Measurements from ENCODE around the gene C19orf53. TPM values are rescaled to one million over a fixed set of nuclear protein-coding genes. Genes with fewer than 3 reads are reported as not detected.
"Not testable (repeated sequence)": the region's sequence is repeated elsewhere in the genome, so short reads cannot be mapped to it uniquely, and the experiment has no call there.

Gene C19orf53
- total RNA-seq, 1 donor from 2014 or later, result 143 TPM

DNA sequence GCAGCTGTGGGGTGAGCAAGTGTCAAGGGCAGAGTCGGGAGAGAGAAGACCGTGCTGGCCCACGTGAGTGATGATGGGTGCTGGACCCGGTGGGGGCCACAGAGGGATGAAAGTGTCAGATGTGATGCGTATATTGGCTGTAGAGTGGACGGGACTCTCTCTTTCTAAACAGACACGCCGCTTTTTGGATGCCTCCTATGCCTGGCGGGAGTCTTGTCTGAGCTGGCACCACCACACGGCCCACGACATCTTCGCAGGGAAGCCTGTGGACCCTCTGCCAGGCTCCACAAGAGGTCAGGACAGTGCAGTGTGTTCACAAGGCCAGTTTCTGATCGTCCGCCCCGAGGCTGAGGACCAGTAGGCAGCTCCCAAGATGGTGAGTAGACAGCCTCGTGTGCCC is 22.8 kb upstream of the C19orf53 start:
- intact Hi-C loops (cut with micrococcal nuclease), result no loop called here
- DNase-seq, result no peak
- no peaks in the 10 kb centered on the region for H3K27me3 Mint-ChIP-seq
- H3K27ac Mint-ChIP-seq, result no peak overlapping the region
- H3K4me3 Mint-ChIP-seq, result no peak overlapping the region
- peaks cover 19% of the 10 kb centered on the region for H3K4me1 Mint-ChIP-seq
- peaks cover 32% of the 10 kb centered on the region for H3K36me3 Mint-ChIP-seq (ENCODE audit: low read depth)
- H3K9me3 Mint-ChIP-seq, result no peaks in the 10 kb centered on the region

DNA sequence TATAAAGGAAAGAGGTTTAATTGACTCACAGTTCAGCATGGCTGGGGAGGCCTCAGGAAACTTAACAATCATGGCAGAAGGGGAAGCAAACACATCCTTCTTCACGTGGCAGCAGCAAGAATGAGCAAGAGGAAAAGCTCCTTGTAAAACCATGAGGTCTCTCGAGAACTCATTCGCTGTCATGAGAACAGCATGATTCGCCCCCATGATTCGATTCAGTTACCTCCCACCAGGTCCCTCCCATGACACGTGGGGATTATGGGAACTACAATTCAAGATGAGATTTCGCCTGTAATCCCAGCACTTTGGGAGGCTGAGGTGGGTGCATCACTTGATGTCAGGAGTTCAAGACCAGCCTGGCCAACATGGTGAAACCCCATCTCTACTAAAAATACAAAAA is 20.6 kb upstream of the C19orf53 start:
- Mint-ChIP-seq H3K4me1 (peaks cover 12% of the 10 kb centered on the region), H3K36me3 (ENCODE audit: low read depth) (peaks cover 49% of the 10 kb centered on the region)
- H3K27ac Mint-ChIP-seq; H3K4me3 Mint-ChIP-seq; intact Hi-C loops (cut with micrococcal nuclease); H3K27me3 Mint-ChIP-seq; H3K9me3 Mint-ChIP-seq; DNase-seq: not testable (repeated sequence)

DNA sequence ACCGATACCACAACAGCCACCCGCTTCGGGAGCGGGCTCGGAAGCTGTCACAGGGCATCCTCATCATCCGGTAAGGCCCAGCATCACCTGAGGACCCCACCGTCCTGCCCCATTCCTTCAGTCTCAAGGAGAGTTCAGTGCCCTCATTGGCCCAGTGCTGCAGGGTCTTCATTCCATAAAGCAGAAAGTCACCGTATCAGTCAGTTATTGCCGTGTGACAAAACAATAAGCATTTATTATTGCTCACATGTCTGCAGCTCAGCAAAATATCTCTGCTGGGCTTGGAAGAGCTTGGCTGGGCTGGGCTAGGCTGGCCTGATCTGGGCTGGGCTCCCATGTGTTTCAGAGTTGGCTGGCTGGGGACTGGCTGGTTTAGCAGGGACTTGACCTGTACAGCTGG is 18.0 kb upstream of the C19orf53 start:
- Mint-ChIP-seq H3K27me3 (no peaks in the 10 kb centered on the region), H3K27ac (no peak overlapping the region), H3K9me3 (no peaks in the 10 kb centered on the region), H3K36me3 (ENCODE audit: low read depth) (peaks cover 47% of the 10 kb centered on the region), H3K4me3 (no peak overlapping the region), H3K4me1 (peaks cover 3% of the 10 kb centered on the region)
- intact Hi-C loops (cut with micrococcal nuclease), result no loop called here
- DNase-seq, result no peak

DNA sequence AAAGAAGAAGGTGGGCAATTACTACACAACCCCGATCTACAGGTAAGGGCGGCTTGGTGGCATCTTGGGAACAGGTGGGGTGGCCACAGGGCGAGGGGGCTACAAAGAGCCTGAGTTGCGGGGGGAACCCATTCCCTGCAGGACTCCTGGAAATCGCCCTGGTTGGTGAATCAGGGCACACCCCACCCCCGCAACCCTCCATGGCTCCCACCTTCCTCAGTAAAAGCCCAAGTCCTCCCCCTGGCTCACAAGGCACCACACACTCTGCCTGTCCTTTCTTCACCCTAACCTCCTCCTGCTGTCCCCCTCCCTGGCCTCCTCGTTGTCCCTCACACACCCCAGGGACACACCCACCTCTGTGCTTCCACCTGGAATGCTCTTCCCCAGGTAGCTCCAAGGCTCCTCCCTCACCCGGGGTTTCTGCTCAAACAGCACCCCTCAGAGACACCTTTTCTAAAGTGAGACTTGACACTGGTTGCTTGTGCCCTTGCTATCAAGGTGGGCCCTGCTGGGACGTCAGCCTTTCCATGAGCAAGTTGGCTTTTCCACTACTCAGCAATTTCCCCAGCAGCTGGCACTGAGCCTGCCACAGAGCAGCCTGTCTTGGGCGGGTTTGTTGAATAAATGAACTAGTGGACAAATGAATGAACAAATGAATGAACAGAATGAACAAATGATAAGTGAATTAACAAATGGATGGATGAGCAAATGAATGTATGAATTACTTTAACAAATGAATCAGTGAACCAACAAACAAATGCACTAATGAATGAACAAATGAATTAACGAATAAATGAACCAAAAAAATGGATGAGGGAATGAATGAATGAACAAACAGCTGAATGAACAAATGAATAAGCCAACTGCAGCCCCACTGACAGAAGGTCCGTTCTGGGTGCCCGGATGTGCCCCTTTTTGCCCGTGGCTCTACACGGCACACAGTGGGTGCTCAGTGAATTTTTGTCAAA is 16.2 kb upstream of the C19orf53 start:
- DNase-seq, result no peak
- H3K9me3 Mint-ChIP-seq, result no peaks in the 10 kb centered on the region
- no peak overlapping the region for H3K27ac Mint-ChIP-seq
- H3K27me3 Mint-ChIP-seq, result no peaks in the 10 kb centered on the region
- peaks cover 47% of the 10 kb centered on the region for H3K36me3 Mint-ChIP-seq (ENCODE audit: low read depth)
- H3K4me1 Mint-ChIP-seq, result peaks cover 2% of the 10 kb centered on the region
- intact Hi-C loops (cut with micrococcal nuclease), result no loop called here
- no peak overlapping the region for H3K4me3 Mint-ChIP-seq

DNA sequence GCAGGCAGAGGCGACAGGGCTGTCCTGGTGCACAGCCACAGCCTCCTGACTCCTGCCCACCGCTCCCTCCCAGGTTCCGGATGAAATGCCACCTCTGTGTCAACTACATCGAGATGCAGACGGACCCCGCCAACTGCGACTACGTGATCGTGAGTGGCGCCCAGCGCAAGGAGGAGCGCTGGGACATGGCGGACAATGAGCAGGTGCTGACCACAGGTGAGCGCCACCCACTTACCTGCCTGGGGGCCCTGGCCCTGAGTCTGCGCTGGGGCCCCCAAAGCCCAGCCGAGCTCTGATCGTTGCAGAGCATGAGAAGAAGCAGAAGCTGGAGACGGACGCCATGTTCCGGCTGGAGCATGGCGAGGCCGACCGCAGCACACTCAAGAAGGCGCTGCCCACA is 15.5 kb upstream of the C19orf53 start:
- Mint-ChIP-seq H3K27ac (no peak overlapping the region), H3K9me3 (no peaks in the 10 kb centered on the region), H3K27me3 (no peaks in the 10 kb centered on the region), H3K36me3 (ENCODE audit: low read depth) (peaks cover 47% of the 10 kb centered on the region), H3K4me3 (no peak overlapping the region), H3K4me1 (peaks cover 2% of the 10 kb centered on the region)
- no peak for DNase-seq
- intact Hi-C loops (cut with micrococcal nuclease), result no loop called here

DNA sequence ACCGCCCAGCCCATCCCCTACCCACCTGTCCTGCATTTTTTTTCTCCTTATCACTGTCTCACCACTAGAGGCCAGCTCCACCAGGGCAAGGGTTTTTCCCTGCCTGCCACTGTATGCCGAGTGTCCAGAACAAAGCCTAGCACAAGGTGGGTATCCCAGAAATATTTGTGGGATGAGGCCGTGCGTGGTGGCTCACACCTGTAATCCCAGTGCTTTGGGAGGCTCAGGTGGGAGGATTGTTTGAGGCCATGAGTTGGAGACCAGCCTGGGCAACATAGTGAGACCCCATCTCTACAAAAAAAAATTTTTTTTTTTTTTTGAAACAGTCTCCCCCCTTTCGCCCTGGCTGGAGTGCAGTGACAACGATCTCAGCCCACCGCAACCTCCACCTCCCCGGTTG is 12.8 kb upstream of the C19orf53 start:
- DNase-seq, result no peak
- H3K9me3 Mint-ChIP-seq, result no peaks in the 10 kb centered on the region
- H3K4me3 Mint-ChIP-seq, result no peak overlapping the region
- intact Hi-C loops (cut with micrococcal nuclease), result no loop called here
- H3K27ac Mint-ChIP-seq, result no peak overlapping the region
- H3K27me3 Mint-ChIP-seq, result no peaks in the 10 kb centered on the region
- peaks cover 15% of the 10 kb centered on the region for H3K4me1 Mint-ChIP-seq
- peaks cover 41% of the 10 kb centered on the region for H3K36me3 Mint-ChIP-seq (ENCODE audit: low read depth)

DNA sequence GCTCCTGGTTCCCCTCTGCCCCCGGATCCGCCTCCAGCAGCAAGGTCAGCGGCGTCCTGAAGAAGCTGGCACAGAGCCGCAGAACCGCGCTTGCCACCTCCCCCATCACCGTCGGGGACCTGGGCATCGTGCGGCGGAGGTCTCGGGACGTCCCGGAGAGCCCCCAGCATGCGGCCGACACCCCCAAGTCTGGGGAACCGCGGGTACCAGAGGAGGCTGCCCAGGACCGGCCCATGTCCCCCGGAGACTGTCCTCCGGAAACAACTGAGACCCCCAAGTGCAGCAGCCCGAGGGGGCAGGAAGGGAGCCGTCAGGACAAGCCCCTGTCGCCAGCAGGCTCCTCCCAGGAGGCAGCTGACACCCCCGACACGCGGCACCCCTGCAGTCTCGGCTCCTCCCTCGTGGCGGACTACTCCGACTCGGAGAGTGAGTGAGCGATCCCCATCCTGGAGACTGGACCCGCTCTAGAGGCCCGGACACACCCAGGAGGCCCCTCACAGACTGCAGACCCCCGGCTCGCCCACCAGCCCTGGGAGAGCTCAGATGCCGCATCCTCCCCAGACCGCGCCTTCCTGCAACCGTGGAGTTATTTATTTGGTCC is 11.5 kb upstream of the C19orf53 start:
- Mint-ChIP-seq H3K4me3 (no peak overlapping the region), H3K27me3 (no peaks in the 10 kb centered on the region), H3K4me1 (peaks cover 18% of the 10 kb centered on the region), H3K9me3 (no peaks in the 10 kb centered on the region), H3K36me3 (ENCODE audit: low read depth) (peaks cover 32% of the 10 kb centered on the region), H3K27ac (no peak overlapping the region)
- intact Hi-C loops (cut with micrococcal nuclease), result no loop called here
- DNase-seq, result no peak

DNA sequence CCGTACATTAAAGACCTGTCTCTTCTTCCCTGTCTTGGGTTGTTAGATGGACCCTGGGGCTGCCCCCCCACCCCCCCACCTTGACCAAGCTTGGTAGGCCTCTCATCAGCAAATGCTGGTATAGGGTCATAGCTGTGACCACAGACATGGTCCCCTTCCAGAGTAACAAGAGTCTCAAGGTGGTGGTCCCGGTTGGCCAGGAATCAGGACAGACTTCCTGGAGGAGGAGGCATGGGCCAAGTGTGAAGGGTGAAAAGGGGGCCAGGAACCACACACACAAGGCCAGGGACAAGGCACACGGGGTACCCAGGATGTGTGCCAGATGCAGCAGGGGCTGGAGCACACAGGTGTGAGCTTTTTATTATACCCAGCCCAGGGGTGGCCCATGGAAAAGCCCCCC is 11.0 kb upstream of the C19orf53 start:
- Mint-ChIP-seq H3K4me3 (peak overlapping the region; percentile 74), H3K4me1 (peaks cover 18% of the 10 kb centered on the region), H3K27me3 (no peaks in the 10 kb centered on the region), H3K36me3 (ENCODE audit: low read depth) (peaks cover 30% of the 10 kb centered on the region), H3K9me3 (no peaks in the 10 kb centered on the region), H3K27ac (peak overlapping the region; percentile 53)
- no peak for DNase-seq
- intact Hi-C loops (cut with micrococcal nuclease), result no loop called here

DNA sequence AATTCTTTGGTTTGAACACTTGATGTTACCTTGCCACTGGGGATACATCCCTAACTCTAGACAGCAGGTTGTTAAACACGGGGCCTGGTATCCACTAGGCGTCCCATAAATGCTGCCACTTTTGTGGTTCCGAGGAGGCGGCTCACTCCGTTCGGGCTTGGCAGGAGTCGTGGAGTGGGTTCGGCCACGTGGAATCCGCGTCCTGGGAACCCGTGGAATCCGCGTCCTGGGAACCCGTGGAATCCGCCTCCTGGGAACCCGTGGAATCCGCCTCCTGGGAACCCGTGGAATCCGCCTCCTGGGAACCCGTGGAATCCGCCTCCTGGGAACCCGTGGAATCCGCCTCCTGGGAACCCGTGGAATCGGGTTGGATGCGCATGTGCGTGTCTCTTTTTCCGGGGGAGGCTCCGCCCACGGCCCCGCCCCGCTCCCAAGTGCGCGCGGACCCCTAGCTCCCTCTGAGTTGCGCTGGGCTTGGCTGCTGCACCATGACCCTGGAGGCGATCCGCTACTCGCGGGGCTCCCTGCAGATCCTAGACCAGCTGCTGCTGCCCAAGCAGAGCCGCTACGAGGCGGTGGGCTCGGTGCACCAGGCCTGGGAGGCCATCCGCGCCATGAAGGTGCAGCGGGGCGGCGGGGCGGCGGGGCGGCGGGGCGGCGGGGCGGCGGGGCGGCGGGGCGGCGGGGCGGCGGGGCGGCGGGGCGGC is 10.0 kb upstream of the C19orf53 start, which contains the start of gene MRI1:
Gene MRI1 (plus strand): TSS at position 422 of the 707 bp plus-strand sequence. CDS start 67 bp downstream, at position 489.
- intact Hi-C loops (cut with micrococcal nuclease), result no loop called here
- Mint-ChIP-seq H3K27me3 (no peaks in the 10 kb centered on the region), H3K27ac (peak within 1 kb of the TSS; percentile 86), H3K4me1 (peaks cover 18% of the 10 kb centered on the region), H3K36me3 (ENCODE audit: low read depth) (peaks cover 29% of the 10 kb centered on the region), H3K9me3 (no peaks in the 10 kb centered on the region), H3K4me3 (peak within 1 kb of the TSS; percentile 92)
- peak; percentile 89 for DNase-seq

DNA sequence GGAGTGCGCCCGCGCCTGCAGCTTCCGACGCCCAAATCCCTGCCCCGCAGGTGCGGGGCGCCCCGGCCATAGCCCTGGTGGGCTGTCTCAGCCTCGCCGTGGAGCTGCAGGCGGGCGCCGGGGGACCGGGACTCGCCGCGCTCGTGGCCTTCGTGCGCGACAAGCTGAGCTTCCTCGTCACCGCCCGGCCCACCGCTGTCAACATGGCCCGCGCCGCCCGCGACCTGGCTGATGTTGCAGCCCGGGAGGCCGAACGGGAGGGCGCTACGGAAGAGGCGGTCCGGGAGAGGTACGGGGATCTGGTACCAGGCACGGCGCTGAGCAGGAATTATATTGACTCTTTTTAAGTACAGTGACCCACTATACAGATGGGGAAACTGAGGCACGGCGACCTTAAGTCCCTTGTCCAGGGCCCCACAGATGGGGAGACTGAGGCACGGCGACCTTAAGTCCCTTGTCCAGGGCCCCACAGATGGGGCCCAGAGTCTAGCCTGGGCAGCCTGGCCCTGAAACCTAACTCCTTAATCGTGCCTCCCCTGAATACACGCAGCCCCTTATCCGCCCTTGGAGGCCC is 9.3 kb upstream of the C19orf53 start:
- Mint-ChIP-seq H3K4me3 (peak overlapping the region; percentile 92), H3K36me3 (ENCODE audit: low read depth) (peaks cover 31% of the 10 kb centered on the region)

DNA sequence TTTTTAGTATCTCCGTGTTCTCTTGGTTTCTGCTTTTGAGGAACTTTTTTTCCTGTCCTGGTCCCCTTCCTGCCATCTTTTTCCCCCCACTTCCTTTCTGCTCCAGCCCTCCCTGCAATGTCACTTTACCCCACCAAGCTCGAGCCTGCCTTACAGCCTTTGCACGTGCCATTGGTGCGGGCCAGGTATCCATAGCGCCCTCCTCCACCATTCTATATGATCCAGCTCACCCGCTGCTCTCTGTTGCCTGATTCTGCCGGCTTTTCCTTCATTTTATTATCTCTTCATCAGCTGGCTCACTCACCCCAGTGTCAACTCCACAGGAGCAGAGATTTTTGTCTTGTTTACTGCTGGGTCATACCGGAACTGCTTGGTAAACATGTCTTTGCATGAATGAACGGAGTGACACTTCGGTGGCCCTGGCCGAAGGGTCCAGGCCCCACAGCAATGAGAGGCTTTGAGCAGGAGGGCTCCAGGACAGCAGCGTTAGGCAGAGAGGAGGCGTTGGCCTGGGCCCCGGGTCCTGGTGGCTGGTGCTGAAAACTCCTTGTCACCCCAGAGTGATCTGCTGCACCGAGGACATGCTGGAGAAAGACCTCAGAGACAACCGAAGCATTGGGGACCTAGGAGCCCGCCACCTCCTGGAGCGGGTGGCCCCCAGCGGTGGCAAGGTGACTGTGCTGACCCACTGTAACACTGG is 8.7 kb upstream of the C19orf53 start:
- Mint-ChIP-seq H3K36me3 (ENCODE audit: low read depth) (peaks cover 33% of the 10 kb centered on the region), H3K27me3 (no peaks in the 10 kb centered on the region), H3K9me3 (no peaks in the 10 kb centered on the region), H3K27ac (peak overlapping the region; percentile 76), H3K4me3 (peak overlapping the region; percentile 92), H3K4me1 (peaks cover 18% of the 10 kb centered on the region)
- no peak for DNase-seq
- intact Hi-C loops (cut with micrococcal nuclease), result no loop called here

More for the DNA sequence above, 9.3 kb upstream of the C19orf53 start:
- Mint-ChIP-seq H3K4me1 (peaks cover 18% of the 10 kb centered on the region), H3K27me3 (no peaks in the 10 kb centered on the region), H3K27ac (peak overlapping the region; percentile 76), H3K9me3 (no peaks in the 10 kb centered on the region)
- intact Hi-C loops (cut with micrococcal nuclease), result no loop called here
- DNase-seq, result peak; percentile 84

DNA sequence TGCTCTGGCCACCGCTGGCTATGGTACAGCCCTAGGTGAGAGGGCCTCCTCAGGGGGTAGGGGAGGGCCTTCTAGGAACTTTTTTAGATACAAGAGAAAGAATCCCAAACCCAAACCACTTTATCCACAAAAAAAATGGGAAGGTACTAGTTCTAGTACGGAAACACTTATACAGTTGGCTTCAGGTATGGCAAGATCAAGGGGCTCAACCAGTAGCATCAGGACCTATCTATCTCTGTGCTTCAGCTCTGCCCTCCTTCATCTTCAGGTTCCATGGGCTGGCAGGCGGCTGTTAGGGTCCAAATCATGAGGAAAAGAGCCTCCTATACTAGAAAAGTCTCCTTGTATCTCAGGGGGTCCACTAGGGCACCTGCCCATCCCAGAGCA is 8.2 kb upstream of the C19orf53 start:
- DNase-seq, result no peak
- H3K9me3 Mint-ChIP-seq, result no peaks in the 10 kb centered on the region
- no peak overlapping the region for H3K4me3 Mint-ChIP-seq
- peaks cover 32% of the 10 kb centered on the region for H3K36me3 Mint-ChIP-seq (ENCODE audit: low read depth)
- H3K27ac Mint-ChIP-seq, result no peak overlapping the region
- H3K27me3 Mint-ChIP-seq, result no peaks in the 10 kb centered on the region
- intact Hi-C loops (cut with micrococcal nuclease), result no loop called here
- peaks cover 18% of the 10 kb centered on the region for H3K4me1 Mint-ChIP-seq

DNA sequence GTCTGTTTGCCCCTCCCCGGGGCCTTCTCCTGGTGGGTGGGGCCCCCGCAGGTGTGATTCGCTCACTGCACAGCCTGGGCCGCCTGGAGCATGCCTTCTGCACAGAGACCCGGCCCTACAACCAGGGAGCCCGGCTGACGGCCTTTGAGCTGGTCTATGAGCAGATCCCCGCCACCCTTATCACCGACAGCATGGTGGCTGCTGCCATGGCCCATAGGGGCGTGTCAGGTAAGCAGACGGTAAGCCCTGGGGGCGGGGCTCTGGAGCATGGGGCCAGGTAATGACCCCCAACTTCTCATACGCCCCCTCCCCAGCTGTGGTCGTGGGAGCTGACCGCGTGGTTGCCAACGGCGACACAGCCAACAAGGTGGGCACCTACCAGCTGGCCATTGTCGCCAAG is 5.7 kb upstream of the C19orf53 start:
- no peak overlapping the region for H3K27ac Mint-ChIP-seq
- no peaks in the 10 kb centered on the region for H3K9me3 Mint-ChIP-seq
- H3K4me1 Mint-ChIP-seq, result peaks cover 18% of the 10 kb centered on the region
- peaks cover 29% of the 10 kb centered on the region for H3K36me3 Mint-ChIP-seq (ENCODE audit: low read depth)
- DNase-seq, result no peak
- no peaks in the 10 kb centered on the region for H3K27me3 Mint-ChIP-seq
- no peak overlapping the region for H3K4me3 Mint-ChIP-seq
- intact Hi-C loops (cut with micrococcal nuclease), result no loop called here

Measured in activated CD4-positive, alpha-beta T cell treated with anti-CD3 and anti-CD28 coated beads, Interleukin-2, amount 10 ng/mL, durations not matched to agents 24 days and 14 days (primary cell).